ENCODE data around the gene SLC23A3. TPM values are rescaled to one million over a fixed set of nuclear protein-coding genes. Genes with fewer than 3 reads are reported as not detected.
A peak's percentile ranks its signal among the peaks of the same experiment; 100 is the strongest.

The SLC23A3 gene
- total RNA-seq, 2 donors from 2014 or later: 1.4 to 3.4 TPM

DNA sequence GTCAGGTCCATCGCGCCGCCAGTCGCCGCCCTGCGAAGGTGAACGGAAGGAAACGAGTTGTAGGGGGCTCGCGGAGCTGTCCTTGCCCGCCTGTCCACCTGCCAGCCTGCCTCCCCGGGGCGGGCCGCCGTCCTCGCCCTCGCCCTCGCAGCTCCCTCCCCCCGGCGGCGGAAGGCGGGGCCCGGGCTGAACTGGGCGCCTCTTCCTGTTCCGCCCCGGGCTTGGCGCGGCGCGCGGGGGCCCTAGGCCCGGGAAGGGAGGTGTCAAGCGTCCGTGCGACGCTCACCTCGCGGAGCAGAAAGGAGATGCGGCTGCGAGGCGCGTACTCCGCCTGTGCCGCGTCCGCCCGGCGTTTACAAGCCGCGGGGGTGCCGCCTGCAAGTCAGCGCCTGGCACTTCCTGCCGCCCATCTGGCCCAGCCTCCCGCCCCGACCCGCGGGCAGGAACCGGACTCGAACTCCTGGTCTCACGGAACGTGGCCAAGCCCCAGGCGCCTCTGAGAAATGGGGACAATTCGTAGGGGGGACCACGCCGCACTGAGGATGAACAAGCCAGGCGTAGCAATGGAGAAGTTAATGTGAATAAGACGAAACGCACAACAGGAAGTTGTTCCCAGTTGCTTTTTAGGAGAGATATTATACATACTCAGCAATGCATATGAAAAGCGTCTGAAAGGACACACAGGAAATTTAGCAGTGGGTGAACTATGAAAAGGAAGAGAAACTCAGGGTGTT, 7.2 kb upstream of the SLC23A3 start, which contains the start of gene CNPPD1:
Gene CNPPD1, minus strand, starts transcription at position 108 of the 734 bp plus-strand sequence. Its CDS starts 97 bp downstream, at position 11.
- DNase-seq (ENCODE audit: low spot score) (peak; percentile 42), ATAC-seq (ENCODE audit: insufficient number of reproducible peaks, low FRiP score, low read depth) (peak; percentile 33)
- H3K36me3 ChIP-seq: peaks cover 46% of the 10 kb centered on the region
- peak within 1 kb of the TSS; percentile 83 for H3K4me3 ChIP-seq
- H3K9me3 ChIP-seq: no peaks in the 10 kb centered on the region
- peaks cover 21 to 32% of the 10 kb centered on the region in 2 donors for H3K4me1 ChIP-seq (ENCODE audit: control insufficient read depth in 1 of 2, low read depth in 2 of 2)
- H3K27me3 ChIP-seq (replicated peaks; ENCODE audit: insufficient read depth): no peaks in the 10 kb centered on the region
- peak within 1 kb of the TSS; percentile 98 for H3K27ac ChIP-seq
- TF ChIP-seq, protein P1, sequence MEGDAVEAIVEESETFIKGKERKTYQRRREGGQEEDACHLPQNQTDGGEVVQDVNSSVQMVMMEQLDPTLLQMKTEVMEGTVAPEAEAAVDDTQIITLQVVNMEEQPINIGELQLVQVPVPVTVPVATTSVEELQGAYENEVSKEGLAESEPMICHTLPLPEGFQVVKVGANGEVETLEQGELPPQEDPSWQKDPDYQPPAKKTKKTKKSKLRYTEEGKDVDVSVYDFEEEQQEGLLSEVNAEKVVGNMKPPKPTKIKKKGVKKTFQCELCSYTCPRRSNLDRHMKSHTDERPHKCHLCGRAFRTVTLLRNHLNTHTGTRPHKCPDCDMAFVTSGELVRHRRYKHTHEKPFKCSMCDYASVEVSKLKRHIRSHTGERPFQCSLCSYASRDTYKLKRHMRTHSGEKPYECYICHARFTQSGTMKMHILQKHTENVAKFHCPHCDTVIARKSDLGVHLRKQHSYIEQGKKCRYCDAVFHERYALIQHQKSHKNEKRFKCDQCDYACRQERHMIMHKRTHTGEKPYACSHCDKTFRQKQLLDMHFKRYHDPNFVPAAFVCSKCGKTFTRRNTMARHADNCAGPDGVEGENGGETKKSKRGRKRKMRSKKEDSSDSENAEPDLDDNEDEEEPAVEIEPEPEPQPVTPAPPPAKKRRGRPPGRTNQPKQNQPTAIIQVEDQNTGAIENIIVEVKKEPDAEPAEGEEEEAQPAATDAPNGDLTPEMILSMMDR (IDR thresholded peaks at IDR 0.05): no peak

DNA sequence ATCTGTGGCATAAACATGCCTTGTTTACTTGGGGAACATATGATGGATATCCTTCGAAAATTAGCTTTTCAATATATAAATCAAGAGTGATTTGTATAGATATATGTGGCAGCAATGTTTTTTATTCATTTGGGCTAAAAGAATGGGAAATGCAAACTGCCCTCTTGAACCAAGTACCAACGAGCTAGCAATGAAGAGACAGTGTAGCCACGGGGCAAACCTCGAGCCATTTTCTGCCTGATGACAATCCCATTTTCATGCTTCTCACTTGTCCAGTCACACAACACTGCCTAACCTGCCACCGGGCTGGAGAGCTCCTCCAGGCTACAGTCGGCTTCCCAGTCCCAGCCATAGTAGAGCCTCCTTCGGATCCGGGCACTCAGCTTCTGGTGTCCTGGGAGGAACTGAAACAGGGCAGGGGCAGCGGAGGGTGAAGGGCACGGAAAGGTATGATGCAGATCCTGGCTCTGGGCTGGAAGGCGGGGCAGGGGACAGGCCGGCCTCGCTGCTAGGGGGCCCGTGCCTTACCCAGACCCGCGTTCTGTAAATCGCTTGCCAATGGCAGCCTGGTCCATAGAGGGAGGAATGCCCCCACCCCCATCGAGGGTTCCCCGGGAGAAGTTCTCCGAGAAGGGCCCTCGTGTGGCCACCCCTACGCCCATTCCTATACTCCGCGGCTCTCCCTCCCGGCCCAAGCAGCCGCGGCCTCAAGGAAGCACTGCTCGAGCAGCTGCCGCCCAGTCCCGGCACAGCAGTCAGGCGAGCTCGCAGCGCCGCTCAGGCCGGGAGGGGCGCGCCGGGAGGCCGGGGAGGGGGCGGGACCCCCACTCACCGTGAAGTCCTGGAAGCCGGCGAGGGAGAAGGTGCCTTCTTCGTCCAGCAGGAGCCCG, 6.3 kb upstream of the SLC23A3 start:
- Histone ChIP-seq H3K4me3 (peak overlapping the region; percentile 83), H3K9me3 (no peaks in the 10 kb centered on the region), H3K4me1 (ENCODE audit: control insufficient read depth in 1 of 2, low read depth in 2 of 2) (peaks cover 21 to 36% of the 10 kb centered on the region in 2 donors), H3K27me3 (replicated peaks; ENCODE audit: insufficient read depth) (no peaks in the 10 kb centered on the region), H3K27ac (peak overlapping the region; percentile 98), H3K36me3 (peaks cover 41% of the 10 kb centered on the region)
- TF ChIP-seq, protein P1 (IDR thresholded peaks at IDR 0.05): no peak
- DNase-seq (ENCODE audit: low spot score) (no peak), ATAC-seq (ENCODE audit: insufficient number of reproducible peaks, low FRiP score, low read depth) (peak; percentile 14)

DNA sequence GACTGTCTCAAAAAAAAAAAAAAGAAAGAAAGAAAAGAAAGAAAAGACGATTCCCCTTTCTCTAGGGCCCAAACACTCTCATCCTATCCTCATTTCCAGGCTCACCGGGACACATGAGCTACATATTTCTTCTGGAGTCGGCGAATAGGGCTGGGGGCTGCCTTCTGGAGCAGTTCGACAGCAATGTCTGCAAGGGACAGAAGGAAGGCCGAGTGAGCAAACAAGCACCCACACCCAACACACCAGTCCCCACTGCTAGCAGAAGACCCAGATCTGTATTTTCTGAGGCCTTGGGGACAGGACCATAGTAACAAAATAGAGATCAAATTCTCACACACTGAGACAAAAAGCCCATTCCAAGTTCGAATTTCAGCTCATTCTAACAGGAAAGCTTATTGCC, 5.7 kb upstream of the SLC23A3 start:
- TF ChIP-seq, protein P1 (IDR thresholded peaks at IDR 0.05): no peak
- Histone ChIP-seq H3K4me3 (peak overlapping the region; percentile 83), H3K27ac (peak overlapping the region; percentile 98), H3K4me1 (ENCODE audit: control insufficient read depth in 1 of 2, low read depth in 2 of 2) (peaks cover 21 to 43% of the 10 kb centered on the region in 2 donors), H3K36me3 (peaks cover 34% of the 10 kb centered on the region), H3K9me3 (no peaks in the 10 kb centered on the region), H3K27me3 (replicated peaks; ENCODE audit: insufficient read depth) (no peaks in the 10 kb centered on the region)
- no peak for DNase-seq (ENCODE audit: low spot score)
- no peak for ATAC-seq (ENCODE audit: insufficient number of reproducible peaks, low FRiP score, low read depth)

- DNase-seq (ENCODE audit: low spot score): no peak
- H3K9me3 ChIP-seq: no peaks in the 10 kb centered on the region
- H3K4me1 ChIP-seq (ENCODE audit: control insufficient read depth in 1 of 2, low read depth in 2 of 2): peaks cover 21 to 41% of the 10 kb centered on the region in 2 donors
- no peak overlapping the region for H3K4me3 ChIP-seq
- no peak overlapping the region for H3K27ac ChIP-seq
- TF ChIP-seq, protein P1 (IDR thresholded peaks at IDR 0.05): no peak
- no peak for ATAC-seq (ENCODE audit: insufficient number of reproducible peaks, low FRiP score, low read depth)
- H3K27me3 ChIP-seq (replicated peaks; ENCODE audit: insufficient read depth): no peaks in the 10 kb centered on the region
- peaks cover 27% of the 10 kb centered on the region for H3K36me3 ChIP-seq
Measured at GRCh38 chr2:219174801-219175200, 5.0 kb upstream of the SLC23A3 start.

DNA sequence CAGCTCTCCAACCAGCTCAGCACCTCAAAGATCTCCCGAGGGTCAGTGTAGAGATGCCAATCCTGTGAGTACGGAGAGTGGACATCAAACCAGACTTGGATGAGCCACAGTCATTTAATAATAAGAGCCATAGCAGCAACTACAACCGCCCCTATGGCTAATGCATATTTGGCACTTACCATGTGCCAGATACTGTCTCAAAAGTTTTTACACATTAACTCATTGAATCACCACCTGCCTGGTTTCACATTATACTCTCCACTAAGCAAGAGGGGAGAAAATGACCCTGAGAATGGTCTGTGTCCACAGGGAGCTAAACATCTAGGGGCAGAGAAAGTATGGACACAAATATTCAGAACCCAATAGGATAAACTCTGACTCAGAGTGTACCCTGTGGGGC, 4.3 kb upstream of the SLC23A3 start:
- H3K36me3 ChIP-seq: peaks cover 24% of the 10 kb centered on the region
- H3K4me3 ChIP-seq: no peak overlapping the region
- no peaks in the 10 kb centered on the region for H3K9me3 ChIP-seq
- DNase-seq (ENCODE audit: low spot score) (no peak), ATAC-seq (ENCODE audit: insufficient number of reproducible peaks, low FRiP score, low read depth) (no peak)
- H3K27me3 ChIP-seq (replicated peaks; ENCODE audit: insufficient read depth): no peaks in the 10 kb centered on the region
- H3K4me1 ChIP-seq (ENCODE audit: control insufficient read depth in 1 of 2, low read depth in 2 of 2): peaks cover 18 to 34% of the 10 kb centered on the region in 2 donors
- H3K27ac ChIP-seq: no peak overlapping the region
- TF ChIP-seq, protein P1 (IDR thresholded peaks at IDR 0.05): no peak
